IPS-NIHi11 (cell line): ENCODE data around the gene ATP8B1.

Source experiments
- DNase-seq: peaks from one replicate; pipeline ENCODE4 v3.0.0; 2012; ENCODE audit warnings: mixed read lengths, low spot score

Gene ATP8B1

GRCh38 chr18:57618910-57619309, 184.2 kb downstream of the ATP8B1 start:
- no peak for DNase-seq

GRCh38 chr18:57603871-57604270, 199.2 kb downstream of the ATP8B1 start:
- DNase-seq = no peak
